Ishikawa (cell line): ENCODE results near the gene GABPB2.

ENCODE experiments used
- CEBPB ChIP-seq: IDR thresholded peaks from 2 replicates; pipeline ENCODE4 v1.6.1; 2012
- CREB1 ChIP-seq: IDR thresholded peaks from 2 replicates; pipeline ENCODE4 v1.6.1; 2012; ENCODE audit warnings: low read depth
- EGR1 ChIP-seq: IDR thresholded peaks from 2 replicates; pipeline ENCODE4 v1.6.1; 2012
- EP300 ChIP-seq: IDR thresholded peaks from 2 replicates; pipeline ENCODE4 v1.6.1; 2012; ENCODE audit warnings: borderline replicate concordance
- MAX ChIP-seq: IDR thresholded peaks from 2 replicates; pipeline ENCODE4 v1.6.1; 2012
- RAD21 ChIP-seq: IDR thresholded peaks from 2 replicates; pipeline ENCODE4 v1.6.1; 2012; ENCODE audit warnings: low read depth
- REST ChIP-seq: IDR thresholded peaks from 2 replicates; pipeline ENCODE4 v1.6.1; 2012; ENCODE audit warnings: low read depth, mild to moderate bottlenecking
- TAF1 ChIP-seq: IDR thresholded peaks from 2 replicates; pipeline ENCODE4 v1.6.1; 2012; ENCODE audit warnings: low read depth, mild to moderate bottlenecking
- TCF12 ChIP-seq: IDR thresholded peaks from 2 replicates; pipeline ENCODE4 v1.6.1; 2012; ENCODE audit warnings: low read depth
- USF1 ChIP-seq: IDR thresholded peaks from 2 replicates; pipeline ENCODE4 v1.6.1; 2012
- YY1 ChIP-seq: IDR thresholded peaks from 2 replicates; pipeline ENCODE4 v1.6.1; 2012; ENCODE audit warnings: low read depth
- ZBTB7A ChIP-seq: IDR thresholded peaks from 2 replicates; pipeline ENCODE4 v1.6.1; 2012; ENCODE audit warnings: low read depth

DNA sequence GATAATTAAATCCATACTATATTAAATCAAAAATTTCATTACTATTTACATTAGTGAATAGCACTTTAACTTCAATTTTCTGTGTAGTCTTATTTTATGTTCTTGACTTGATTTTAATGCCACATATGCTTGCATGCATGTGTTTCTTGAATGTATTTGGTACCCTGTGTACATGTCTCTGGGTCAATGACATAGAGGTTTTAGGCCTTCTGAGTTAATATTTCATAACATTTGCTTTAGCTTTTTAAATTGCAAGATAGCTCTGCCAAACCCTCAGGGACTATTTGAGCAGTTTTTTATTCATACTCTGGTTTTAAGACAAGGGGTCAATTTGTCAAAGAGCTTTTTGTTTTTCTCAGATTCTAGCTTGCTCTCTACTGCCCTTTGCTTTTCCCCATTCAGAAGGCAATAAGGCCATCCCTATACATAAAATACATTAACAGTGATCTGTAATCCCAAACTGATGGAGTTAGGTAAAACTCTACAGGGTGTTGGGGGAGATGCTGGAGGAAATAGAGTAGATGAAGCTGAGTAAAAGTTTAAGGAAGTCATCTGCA, 5.4 kb upstream of the GABPB2 start:
- TF ChIP-seq YY1: no peak
- no peak for TF ChIP-seq CEBPB
- no peak for TF ChIP-seq CREB1
- no peak for TF ChIP-seq EP300
- no peak for TF ChIP-seq USF1
- TF ChIP-seq MAX: no peak
- no peak for TF ChIP-seq ZBTB7A
- TF ChIP-seq REST: no peak
- no peak for TF ChIP-seq TCF12
- TF ChIP-seq RAD21: no peak
- no peak for TF ChIP-seq EGR1
- TF ChIP-seq TAF1: no peak
